Endothelial cell of umbilical vein (primary cell): ENCODE measurements around the gene LRRC8B. TPM values are rescaled to one million over a fixed set of nuclear protein-coding genes. Genes with fewer than 3 reads are reported as not detected.

Experiments used
- BruUV-seq: library from RNA; stranded (reverse); fragments of 400-500 nt; replicated peaks from 2 replicates; lab custom pipeline; 2021; lab: Mats Ljungman, UMichigan
- CTCF ChIA-PET: fragments of 300-600, 350-600 bp; sonication (Branson Sonifier 250); formaldehyde crosslinking; loops from one replicate; lab custom pipeline; 2021; ENCODE audit warnings: antibody characterized with exemption, inconsistent platforms; lab: Charles Lee
- POLR2A ChIA-PET: fragments of 300-600, 350-600 bp; sonication (Branson Sonifier 250); formaldehyde crosslinking; loops from one replicate; lab custom pipeline; 2021; ENCODE audit warnings: antibody characterized with exemption, inconsistent platforms; lab: Charles Lee
- DNase-seq: peaks from one replicate; pipeline ENCODE4 v3.0.0-alpha.2; 2011; ENCODE audit warnings: low read depth, low spot score
- FAIRE-seq: peaks from 2 replicates; lab custom pipeline; 2011; peaks lifted over from hg19 to GRCh38; lab: Jason Lieb, UNC
- H2AFZ ChIP-seq: 2 replicates; pipeline ENCODE4 v1.6.0; 2012; ENCODE audit warnings: low read depth, low read length, control low read depth, inconsistent platforms
- H3K27ac ChIP-seq: 2 replicates; pipeline ENCODE4 v1.5.1; 2011; ENCODE audit warnings: low read depth, mild to moderate bottlenecking, control low read depth, low read length, moderate library complexity; ENCODE audit not compliant: insufficient read depth
- H3K27me3 ChIP-seq, 2 experiments: 2 replicates each; pipeline versions ENCODE4 v1.6.0 to v1.6.1; 2011; ENCODE audit warnings: low read length in 2 of 2, mixed read lengths in 1 of 2; ENCODE audit not compliant: control insufficient read depth in 2 of 2, insufficient read depth in 2 of 2
- H3K36me3 ChIP-seq, 2 experiments: 2 replicates in 1 of 2; 3 replicates in 1 of 2; pipeline ENCODE4 v1.5.1; 2011; ENCODE audit warnings: low read length in 2 of 2, mild to moderate bottlenecking in 1 of 2, moderate library complexity in 1 of 2; ENCODE audit not compliant: control insufficient read depth in 2 of 2, insufficient read depth in 2 of 2; ENCODE audit errors: extremely low read depth in 1 of 2
- H3K4me1 ChIP-seq: 3 replicates; pipeline ENCODE4 v1.5.1; 2011; ENCODE audit warnings: mild to moderate bottlenecking, low read length; ENCODE audit not compliant: control insufficient read depth, insufficient read depth; ENCODE audit errors: extremely low read depth
- H3K4me2 ChIP-seq: 2 replicates; pipeline ENCODE4 v1.6.1; 2011; ENCODE audit warnings: low read length, control low read depth, mixed read lengths; ENCODE audit not compliant: insufficient read depth
- H3K4me3 ChIP-seq, 3 experiments: fragments of 200-600 bp in 1 of 3; sonication (generic), shearing (Covaris generic) in 1 of 3; replicated peaks in 1 of 3; 2 replicates each; pipeline ENCODE4 v1.5.1; 2011 to 2016; ENCODE audit warnings: control low read depth in 3 of 3, low read length in 3 of 3, mild to moderate bottlenecking in 2 of 3, inconsistent platforms in 1 of 3, low read depth in 1 of 3, moderate library complexity in 1 of 3; ENCODE audit not compliant: insufficient read depth in 1 of 3
- H3K79me2 ChIP-seq: 2 replicates; pipeline ENCODE4 v1.6.0; 2012; ENCODE audit warnings: low read length, inconsistent platforms; ENCODE audit not compliant: control insufficient read depth, insufficient read depth
- H3K9ac ChIP-seq: replicated peaks from 2 replicates; pipeline ENCODE3; 2011; ENCODE audit warnings: low read length, control low read depth; ENCODE audit not compliant: insufficient read depth; ENCODE audit errors: extremely low read depth
- H3K9me1 ChIP-seq: replicated peaks from 3 replicates; pipeline ENCODE4 v1.6.0; 2011; ENCODE audit warnings: mild to moderate bottlenecking, low read length; ENCODE audit not compliant: control insufficient read depth, insufficient read depth; ENCODE audit errors: extremely low read depth
- H3K9me3 ChIP-seq: replicated peaks from 2 replicates; pipeline ENCODE4 v1.5.1; 2012; ENCODE audit warnings: low read length, inconsistent platforms; ENCODE audit not compliant: control insufficient read depth, insufficient read depth
- H4K20me1 ChIP-seq: replicated peaks from 2 replicates; pipeline ENCODE3; 2011; ENCODE audit warnings: mild to moderate bottlenecking, low read length; ENCODE audit not compliant: control insufficient read depth, insufficient read depth; ENCODE audit errors: extremely low read depth
- EZH2 ChIP-seq: IDR thresholded peaks from 2 replicates; pipeline ENCODE4 v1.6.1; 2012; ENCODE audit warnings: borderline replicate concordance, low read depth, mild to moderate bottlenecking, moderate library complexity, low read length, inconsistent platforms; ENCODE audit not compliant: severe bottlenecking
- FOS ChIP-seq: IDR thresholded peaks from 2 replicates; pipeline ENCODE4 v1.6.1; 2011; ENCODE audit warnings: mild to moderate bottlenecking, low read length, moderate library complexity, borderline replicate concordance; ENCODE audit not compliant: insufficient read depth
- GATA2 ChIP-seq: IDR thresholded peaks from 2 replicates; pipeline ENCODE4 v1.7.0; 2011; ENCODE audit warnings: low read depth, mild to moderate bottlenecking, moderate library complexity, mixed read lengths, low read length; ENCODE audit not compliant: insufficient read length, insufficient read depth
- JUN ChIP-seq: IDR thresholded peaks from 2 replicates; pipeline ENCODE4 v1.6.1; 2011; ENCODE audit warnings: borderline replicate concordance, low read depth; ENCODE audit not compliant: insufficient read length, insufficient read depth
- MYC ChIP-seq: IDR thresholded peaks from one replicate; pipeline ENCODE4 v1.6.1; 2011; ENCODE audit warnings: mild to moderate bottlenecking, low read depth, low read length
- POLR2A ChIP-seq: IDR thresholded peaks from 2 replicates; pipeline ENCODE4 v1.6.1; 2012; ENCODE audit warnings: low read depth, mild to moderate bottlenecking, control low read depth, low read length
- POLR2AphosphoS5 ChIP-seq: IDR thresholded peaks from 2 replicates; pipeline ENCODE4 v1.6.1; 2012; ENCODE audit warnings: low read depth, mild to moderate bottlenecking, control low read depth, low read length, moderate library complexity; ENCODE audit not compliant: insufficient read depth
- dilution Hi-C: fragments of 300-500 bp; cut with MboI; formaldehyde crosslinking; loops from one replicate; pipeline ENCODE4 v1.15.0; 2019; ENCODE audit warnings: low sequenced_read_pairs; ENCODE audit not compliant: extremely low pct_ligation_motif_present
- intact Hi-C: fragments of 100-400 bp; cut with micrococcal nuclease; formaldehyde crosslinking; loops from one replicate; pipeline ENCODE4 v1.10.0; 2022
- polyA plus RNA-seq, 4 experiments: library from polyadenylated mRNA; depleted of rRNA in 3 of 4; stranded (reverse) in 3 of 4; unstranded in 1 of 4; fragments of >200 nt; gene quantifications; 2 replicates each; pipeline versions ENCODE4 v1.2.1 to v1.2.3, GENCODE V29; 2011 to 2012; ENCODE audit warnings: missing spikeins in 1 of 4
- total RNA-seq: library from RNA; stranded (reverse); gene quantifications from 2 replicates; pipeline ENCODE4 v1.2.3, GENCODE V29; 2021
- TF ChIP-seq, protein P1 (sequence below): IDR thresholded peaks from 2 replicates; pipeline ENCODE4 v1.6.1; 2011; ENCODE audit not compliant: insufficient read depth, insufficient read length
- TF ChIP-seq, protein P2 (sequence below), 2 donors: IDR thresholded peaks; 1 replicate in 1 of 2; 2 replicates in 1 of 2; pipeline ENCODE4 v1.5.1; 2011; ENCODE audit warnings: low read length in 2 of 2, mild to moderate bottlenecking in 2 of 2, moderate library complexity in 2 of 2, control low read depth in 1 of 2, inconsistent platforms in 1 of 2, low read depth in 1 of 2; ENCODE audit not compliant: insufficient read depth in 1 of 2; ENCODE audit errors: extremely low read depth in 1 of 2

Gene LRRC8B
- total and polyA plus RNA-seq, 2 donors (not counting 3 experiments of a cell fraction or from before 2014, with no cell fraction given): 15.2 to 15.8 TPM

DNA sequence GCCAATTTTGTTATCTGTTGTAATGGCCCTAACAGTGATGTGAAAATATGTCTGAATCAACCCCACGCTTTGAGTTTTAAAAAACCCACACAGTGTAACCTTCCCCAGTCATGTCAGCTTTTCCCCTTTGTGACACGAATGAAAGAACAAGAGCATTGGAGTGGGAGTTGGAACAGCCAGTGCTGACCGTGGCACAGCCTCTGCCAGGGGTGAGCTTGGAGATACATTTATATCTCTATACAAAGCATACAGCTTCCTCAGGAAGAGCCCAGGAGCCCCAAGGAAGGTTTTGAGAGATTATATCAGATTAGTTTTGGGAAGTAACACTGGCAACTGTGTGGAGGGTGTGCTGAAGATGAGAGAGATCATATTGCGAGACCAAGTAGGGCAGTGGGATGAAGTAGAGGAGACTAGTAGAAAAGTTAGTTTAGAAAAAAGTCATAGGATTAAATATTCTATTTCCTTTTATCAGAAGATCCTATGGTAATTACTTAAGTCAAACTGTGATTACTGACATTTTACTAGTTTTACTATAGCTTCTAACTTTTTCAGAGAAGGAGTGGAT lies 15.9 kb downstream of the LRRC8B start:
- TF ChIP-seq, protein P1, sequence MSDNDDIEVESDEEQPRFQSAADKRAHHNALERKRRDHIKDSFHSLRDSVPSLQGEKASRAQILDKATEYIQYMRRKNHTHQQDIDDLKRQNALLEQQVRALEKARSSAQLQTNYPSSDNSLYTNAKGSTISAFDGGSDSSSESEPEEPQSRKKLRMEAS: no peak
- TF ChIP-seq POLR2AphosphoS5: no peak
- TF ChIP-seq GATA2: no peak
- no peak for TF ChIP-seq EZH2
- no peak for TF ChIP-seq MYC
- no peak for TF ChIP-seq JUN
- TF ChIP-seq, protein P2, sequence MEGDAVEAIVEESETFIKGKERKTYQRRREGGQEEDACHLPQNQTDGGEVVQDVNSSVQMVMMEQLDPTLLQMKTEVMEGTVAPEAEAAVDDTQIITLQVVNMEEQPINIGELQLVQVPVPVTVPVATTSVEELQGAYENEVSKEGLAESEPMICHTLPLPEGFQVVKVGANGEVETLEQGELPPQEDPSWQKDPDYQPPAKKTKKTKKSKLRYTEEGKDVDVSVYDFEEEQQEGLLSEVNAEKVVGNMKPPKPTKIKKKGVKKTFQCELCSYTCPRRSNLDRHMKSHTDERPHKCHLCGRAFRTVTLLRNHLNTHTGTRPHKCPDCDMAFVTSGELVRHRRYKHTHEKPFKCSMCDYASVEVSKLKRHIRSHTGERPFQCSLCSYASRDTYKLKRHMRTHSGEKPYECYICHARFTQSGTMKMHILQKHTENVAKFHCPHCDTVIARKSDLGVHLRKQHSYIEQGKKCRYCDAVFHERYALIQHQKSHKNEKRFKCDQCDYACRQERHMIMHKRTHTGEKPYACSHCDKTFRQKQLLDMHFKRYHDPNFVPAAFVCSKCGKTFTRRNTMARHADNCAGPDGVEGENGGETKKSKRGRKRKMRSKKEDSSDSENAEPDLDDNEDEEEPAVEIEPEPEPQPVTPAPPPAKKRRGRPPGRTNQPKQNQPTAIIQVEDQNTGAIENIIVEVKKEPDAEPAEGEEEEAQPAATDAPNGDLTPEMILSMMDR (IDR thresholded peaks at IDR 0.05; ENCODE audit: extremely low read depth in 1 of 2, insufficient read depth in 1 of 2, low read depth in 1 of 2, low read length in 2 of 2): no peak
- TF ChIP-seq POLR2A: no peak
- no peak for TF ChIP-seq FOS
- H3K4me2 ChIP-seq: peak overlapping the region; percentile 3
- H3K4me1 ChIP-seq: peaks cover 49% of the 10 kb centered on the region
- H3K4me3 ChIP-seq: no peak overlapping the region
- BruUV-seq: no TSS peak
- H2AFZ ChIP-seq: no peak overlapping the region
- DNase-seq (peak; percentile 20), FAIRE-seq (no peak)
- H3K79me2 ChIP-seq: peaks cover 18% of the 10 kb centered on the region
- no peaks in the 10 kb centered on the region for H4K20me1 ChIP-seq
- POLR2A ChIA-PET: no interaction called here
- CTCF ChIA-PET: interaction anchor here (0.5 to 1.6 kb wide), 7 partner anchors 12 to 223 kb away, joined by 3 to 4 read pairs (median 4); partner anchors contain the start of gene LRRC8B
- H3K36me3 ChIP-seq: no peaks in the 10 kb centered on the region
- peak overlapping the region; percentile 5 for H3K27ac ChIP-seq
- H3K9me1 ChIP-seq: no peaks in the 10 kb centered on the region
- intact Hi-C loops: no loop called here
- no peaks in the 10 kb centered on the region for H3K27me3 ChIP-seq
- no peaks in the 10 kb centered on the region for H3K9me3 ChIP-seq
- dilution Hi-C loops: no loop called here
- no peak overlapping the region for H3K9ac ChIP-seq
